EH (cell line): Measurements from ENCODE around the gene INTS1.

ENCODE experiments used
- DNase-seq: peaks from one replicate; pipeline ENCODE4 v3.0.0-alpha.2; 2015; ENCODE audit warnings: low read depth

Gene INTS1

GRCh38 chr7:1503390-1503789 lies 799 bp downstream of the INTS1 start:
- DNase-seq = no peak

GRCh38 chr7:1502845-1503244 lies 1.3 kb downstream of the INTS1 start:
- no peak for DNase-seq

GRCh38 chr7:1501487-1502270 lies 2.5 kb downstream of the INTS1 start:
- DNase-seq = no peak

GRCh38 chr7:1500064-1500807 lies 4.0 kb downstream of the INTS1 start:
- DNase-seq = no peak

- no peak for DNase-seq
These were observed 4.7 kb downstream of the INTS1 start for GRCh38 chr7:1499367-1500029.

- DNase-seq = no peak
These were observed 5.6 kb downstream of the INTS1 start for GRCh38 chr7:1498370-1499305.

- no peak for DNase-seq
These were observed 6.8 kb downstream of the INTS1 start for GRCh38 chr7:1497293-1497927.

GRCh38 chr7:1496531-1497292 lies 7.5 kb downstream of the INTS1 start:
- DNase-seq = no peak

GRCh38 chr7:1495564-1496242 lies 8.5 kb downstream of the INTS1 start:
- DNase-seq = no peak

GRCh38 chr7:1494866-1495563 lies 9.2 kb downstream of the INTS1 start:
- DNase-seq = no peak

- no peak for DNase-seq
These were observed 9.7 kb downstream of the INTS1 start for GRCh38 chr7:1494447-1494846.

GRCh38 chr7:1493571-1493970 lies 10.6 kb downstream of the INTS1 start:
- DNase-seq = no peak

GRCh38 chr7:1493129-1493528 lies 11.1 kb downstream of the INTS1 start:
- DNase-seq = no peak

GRCh38 chr7:1492640-1493039 lies 11.5 kb downstream of the INTS1 start:
- DNase-seq = no peak

- DNase-seq = no peak
These were observed 12.0 kb downstream of the INTS1 start for GRCh38 chr7:1492221-1492620.

GRCh38 chr7:1490837-1491236 lies 13.4 kb downstream of the INTS1 start:
- no peak for DNase-seq

- DNase-seq = no peak
These were observed 14.9 kb downstream of the INTS1 start for GRCh38 chr7:1489336-1489735.

GRCh38 chr7:1488016-1488415 lies 16.2 kb downstream of the INTS1 start:
- no peak for DNase-seq

- DNase-seq = no peak
These were observed 16.7 kb downstream of the INTS1 start for GRCh38 chr7:1487466-1487865.
